Activated naive CD4-positive, alpha-beta T cell treated with anti-CD3 and anti-CD28 coated beads, Interleukin-2, amount 50 U/mL, for 24 hours (primary cell): ENCODE results near the gene GABBR2.
"Not testable (repeated sequence)": the region's sequence is repeated elsewhere in the genome, so short reads cannot be mapped to it uniquely, and the experiment has no call there.

Experiments used
- H3K27ac Mint-ChIP-seq: one replicate; pipeline ENCODE4 v1.8.0; 2021; ENCODE audit warnings: mild to moderate bottlenecking, mixed read lengths
- H3K27me3 Mint-ChIP-seq: one replicate; pipeline ENCODE4 v1.8.0; 2021; ENCODE audit warnings: mixed read lengths
- H3K36me3 Mint-ChIP-seq: one replicate; pipeline ENCODE4 v1.8.0; 2021; ENCODE audit warnings: mixed read lengths
- H3K4me1 Mint-ChIP-seq: one replicate; pipeline ENCODE4 v1.8.0; 2021; ENCODE audit warnings: mixed read lengths
- H3K4me3 Mint-ChIP-seq: one replicate; pipeline ENCODE4 v1.8.0; 2021; ENCODE audit warnings: mild to moderate bottlenecking, mixed read lengths
- H3K9me3 Mint-ChIP-seq: one replicate; pipeline ENCODE4 v1.8.0; 2021; ENCODE audit warnings: mixed read lengths

Gene GABBR2

DNA sequence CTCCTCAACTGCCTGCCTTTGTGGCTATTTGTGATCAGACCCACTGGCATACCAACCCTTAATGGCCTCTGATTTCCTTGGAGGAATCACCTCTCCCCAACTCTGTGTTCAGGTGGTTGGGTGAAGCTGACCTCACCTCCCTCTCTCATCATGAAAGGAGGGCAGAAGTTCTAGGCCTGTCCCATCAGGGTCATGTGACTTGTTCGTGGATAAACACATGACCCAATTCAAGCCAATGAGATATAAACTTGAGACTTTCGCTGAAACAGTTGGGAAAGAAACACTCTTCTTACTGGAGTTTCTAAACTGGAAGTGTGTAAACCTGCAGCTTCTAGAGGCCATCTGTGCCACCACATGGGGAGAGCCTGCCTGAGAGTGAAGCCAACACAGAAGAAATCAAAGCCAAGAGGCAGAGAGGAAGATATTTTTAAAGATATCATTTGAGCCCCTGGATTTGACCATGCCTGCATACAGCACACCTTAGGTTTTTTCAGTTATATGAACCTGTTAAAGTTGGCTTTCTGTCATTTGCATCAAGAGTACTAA lies 5.8 kb downstream of the GABBR2 start:
- Mint-ChIP-seq H3K4me3 (no peak overlapping the region), H3K27me3 (peaks cover 36% of the 10 kb centered on the region), H3K27ac (no peak overlapping the region), H3K4me1 (no peaks in the 10 kb centered on the region), H3K9me3 (no peaks in the 10 kb centered on the region), H3K36me3 (no peaks in the 10 kb centered on the region)

DNA sequence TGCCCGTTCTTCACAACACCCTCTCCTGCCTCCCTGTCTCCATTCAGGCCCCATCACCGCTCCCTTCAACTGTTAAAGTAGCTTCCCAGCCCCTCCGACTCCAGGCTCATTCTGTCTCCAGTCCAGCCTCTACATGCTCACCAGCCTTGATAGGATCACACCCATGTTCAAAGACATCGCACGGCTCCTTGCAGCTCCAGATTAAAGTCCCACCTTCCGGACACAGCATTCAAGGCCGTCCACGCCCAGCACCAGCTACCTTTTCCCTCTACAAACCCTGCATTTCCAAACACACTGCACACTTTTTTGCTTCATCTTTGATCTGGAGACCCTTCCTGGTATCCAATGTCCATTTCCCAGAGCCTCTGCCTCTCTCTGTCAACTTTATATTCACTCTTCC lies 6.4 kb downstream of the GABBR2 start:
- H3K27ac Mint-ChIP-seq: no peak overlapping the region
- peaks cover 36% of the 10 kb centered on the region for H3K27me3 Mint-ChIP-seq
- no peaks in the 10 kb centered on the region for H3K9me3 Mint-ChIP-seq
- H3K36me3 Mint-ChIP-seq: no peaks in the 10 kb centered on the region
- no peak overlapping the region for H3K4me3 Mint-ChIP-seq
- no peaks in the 10 kb centered on the region for H3K4me1 Mint-ChIP-seq

DNA sequence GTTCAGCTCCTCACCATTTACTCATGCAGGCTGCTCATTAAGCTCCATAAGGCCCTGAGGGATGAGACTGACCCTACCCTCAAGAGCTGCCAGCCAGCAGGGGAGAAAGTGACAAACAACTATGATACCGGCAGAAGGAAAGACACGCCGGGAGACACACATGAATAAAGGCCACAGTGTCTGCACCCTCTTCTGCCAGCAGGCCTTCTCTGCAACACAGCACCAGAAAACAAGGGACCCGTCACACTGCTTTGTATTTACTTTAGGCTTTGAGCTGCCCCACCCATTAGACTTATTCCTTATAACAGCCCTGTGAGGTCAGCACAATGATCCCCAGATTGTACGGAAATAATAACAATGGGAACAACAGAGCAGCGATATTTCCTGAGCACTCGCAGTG lies 7.2 kb downstream of the GABBR2 start:
- H3K27me3 Mint-ChIP-seq: peaks cover 31% of the 10 kb centered on the region
- no peaks in the 10 kb centered on the region for H3K4me1 Mint-ChIP-seq
- no peak overlapping the region for H3K4me3 Mint-ChIP-seq
- no peaks in the 10 kb centered on the region for H3K36me3 Mint-ChIP-seq
- no peaks in the 10 kb centered on the region for H3K9me3 Mint-ChIP-seq
- H3K27ac Mint-ChIP-seq: no peak overlapping the region

DNA sequence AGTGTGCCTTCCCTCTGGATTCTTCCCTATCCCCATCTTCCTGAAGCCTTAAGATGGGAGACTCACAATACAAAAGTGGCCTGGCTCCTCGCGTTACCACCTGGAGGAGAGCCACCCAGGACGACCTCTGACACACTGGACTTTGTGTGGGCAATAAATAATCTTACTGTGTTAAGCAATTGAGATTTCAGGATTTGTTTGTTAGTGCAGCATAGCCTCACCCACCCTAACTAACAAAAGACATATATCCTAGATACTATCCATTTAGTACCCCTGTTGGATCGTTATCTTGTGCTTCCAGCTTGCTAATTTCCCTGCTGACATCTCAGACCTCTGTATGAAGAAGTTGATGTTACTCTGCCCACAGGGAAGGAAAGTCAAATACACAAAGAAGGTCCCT lies 7.9 kb downstream of the GABBR2 start:
- Mint-ChIP-seq H3K4me1 (no peaks in the 10 kb centered on the region), H3K27me3 (peaks cover 28% of the 10 kb centered on the region), H3K9me3 (no peaks in the 10 kb centered on the region), H3K4me3 (no peak overlapping the region), H3K27ac (no peak overlapping the region), H3K36me3 (no peaks in the 10 kb centered on the region)

DNA sequence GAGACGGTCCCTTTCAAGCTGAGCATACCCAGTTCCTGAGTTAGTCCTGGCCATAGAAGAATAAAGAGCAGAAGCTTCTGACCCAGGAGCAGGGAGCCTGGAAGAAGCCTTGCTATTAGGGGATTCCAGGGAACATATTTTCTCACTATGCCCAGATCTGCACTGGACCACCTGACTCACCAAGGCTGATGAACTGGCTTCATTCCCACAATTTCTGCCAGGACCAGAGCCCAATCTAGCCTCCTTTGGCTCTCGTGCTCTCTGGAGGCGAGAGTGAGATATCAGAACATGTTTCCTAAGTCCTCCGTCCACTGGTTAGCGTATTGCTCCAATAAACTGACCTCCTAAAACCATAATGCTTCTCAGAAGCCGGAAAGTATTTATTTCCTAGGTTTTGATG lies 9.9 kb downstream of the GABBR2 start:
- Mint-ChIP-seq H3K9me3 (no peaks in the 10 kb centered on the region), H3K27me3 (peaks cover 17% of the 10 kb centered on the region), H3K27ac (no peak overlapping the region), H3K4me3 (no peak overlapping the region), H3K4me1 (no peaks in the 10 kb centered on the region), H3K36me3 (no peaks in the 10 kb centered on the region)

DNA sequence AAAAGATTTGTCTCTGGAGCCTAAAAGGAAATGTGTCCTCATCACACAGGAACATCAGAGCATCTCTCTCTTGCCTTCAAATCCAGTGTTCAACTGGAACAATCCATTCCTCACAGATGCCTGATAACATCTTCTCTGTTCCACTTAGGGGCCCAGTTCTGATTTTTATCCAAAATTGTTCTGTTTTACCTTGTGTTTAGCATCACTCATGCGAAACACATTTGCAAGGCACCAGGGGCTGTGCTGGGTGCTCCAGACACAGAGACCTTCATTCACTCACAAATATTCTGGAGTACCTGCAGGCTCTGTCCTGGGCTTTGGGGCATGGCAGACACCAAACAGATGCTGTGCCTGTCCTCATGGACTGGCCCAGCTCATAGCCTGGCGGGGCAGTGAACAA lies 13.8 kb downstream of the GABBR2 start:
- Mint-ChIP-seq H3K9me3 (no peaks in the 10 kb centered on the region), H3K4me3 (no peak overlapping the region), H3K27ac (no peak overlapping the region), H3K4me1 (no peaks in the 10 kb centered on the region), H3K36me3 (no peaks in the 10 kb centered on the region), H3K27me3 (peaks cover 6% of the 10 kb centered on the region)

DNA sequence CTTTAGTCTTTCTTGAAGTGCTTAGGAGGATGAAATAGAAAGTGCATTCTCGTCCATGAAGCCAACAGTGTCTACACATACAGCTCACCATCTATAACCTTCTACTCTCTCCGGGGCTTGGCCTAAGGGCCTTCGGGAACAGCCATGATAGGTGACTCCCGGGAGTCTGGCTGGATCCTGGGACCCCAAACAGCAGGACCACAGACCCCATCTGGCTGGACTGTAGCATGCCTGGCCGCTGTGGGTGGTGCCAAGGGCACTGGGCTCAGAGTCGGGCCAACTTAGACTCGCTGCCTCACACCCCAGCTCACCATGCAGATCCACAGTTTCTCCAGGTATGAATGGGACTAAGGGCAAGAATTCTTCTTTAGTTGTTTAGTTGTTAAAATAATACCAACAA lies 16.3 kb downstream of the GABBR2 start:
- Mint-ChIP-seq H3K4me3 (no peak overlapping the region), H3K27ac (no peak overlapping the region), H3K4me1 (no peaks in the 10 kb centered on the region), H3K9me3 (no peaks in the 10 kb centered on the region), H3K27me3 (peaks cover 1% of the 10 kb centered on the region), H3K36me3 (no peaks in the 10 kb centered on the region)

DNA sequence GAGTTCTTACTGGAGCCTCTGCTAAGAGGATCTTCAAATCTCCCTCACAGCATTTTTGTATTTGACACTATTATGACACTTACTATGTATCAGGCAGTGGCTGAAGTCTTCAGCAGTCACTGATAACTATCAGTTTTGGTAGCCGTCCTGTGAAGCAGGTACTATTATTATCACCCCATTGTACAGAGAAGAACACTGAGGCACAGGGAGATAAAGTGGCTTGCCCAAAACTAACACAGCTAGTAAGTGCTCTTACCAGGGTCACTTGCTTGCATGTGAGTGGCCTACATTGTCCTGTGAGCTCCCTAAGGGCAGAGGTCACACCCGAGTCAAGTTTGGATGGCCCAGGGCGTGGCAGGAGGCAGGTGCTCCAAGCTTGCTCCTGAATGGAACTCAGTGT lies 16.8 kb downstream of the GABBR2 start:
- Mint-ChIP-seq H3K4me3 (no peak overlapping the region), H3K4me1 (no peaks in the 10 kb centered on the region), H3K27me3 (peaks cover 1% of the 10 kb centered on the region), H3K9me3 (no peaks in the 10 kb centered on the region), H3K36me3 (no peaks in the 10 kb centered on the region), H3K27ac (no peak overlapping the region)

DNA sequence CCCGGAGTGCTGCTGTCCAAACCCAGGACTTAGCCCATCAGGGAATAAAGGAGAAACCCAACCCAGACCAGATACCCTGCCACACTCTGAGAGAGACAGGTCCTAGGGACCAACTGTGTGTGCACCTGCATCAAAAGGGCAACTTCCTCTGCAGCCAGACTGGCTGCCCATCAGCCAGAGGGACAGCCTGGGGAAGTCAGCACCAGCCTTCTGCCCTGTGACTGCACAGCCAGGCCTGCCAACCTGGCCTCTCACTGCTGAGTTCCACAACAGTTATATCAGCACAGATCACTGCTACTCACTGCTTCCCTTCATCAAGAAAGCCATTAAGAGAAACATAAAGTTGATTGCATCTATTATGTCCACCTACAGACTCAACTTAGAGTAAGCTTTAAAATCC lies 18.0 kb downstream of the GABBR2 start:
- Mint-ChIP-seq H3K4me3 (no peak overlapping the region), H3K9me3 (no peaks in the 10 kb centered on the region), H3K27ac (no peak overlapping the region), H3K36me3 (no peaks in the 10 kb centered on the region), H3K4me1 (no peaks in the 10 kb centered on the region), H3K27me3 (peaks cover 1% of the 10 kb centered on the region)

DNA sequence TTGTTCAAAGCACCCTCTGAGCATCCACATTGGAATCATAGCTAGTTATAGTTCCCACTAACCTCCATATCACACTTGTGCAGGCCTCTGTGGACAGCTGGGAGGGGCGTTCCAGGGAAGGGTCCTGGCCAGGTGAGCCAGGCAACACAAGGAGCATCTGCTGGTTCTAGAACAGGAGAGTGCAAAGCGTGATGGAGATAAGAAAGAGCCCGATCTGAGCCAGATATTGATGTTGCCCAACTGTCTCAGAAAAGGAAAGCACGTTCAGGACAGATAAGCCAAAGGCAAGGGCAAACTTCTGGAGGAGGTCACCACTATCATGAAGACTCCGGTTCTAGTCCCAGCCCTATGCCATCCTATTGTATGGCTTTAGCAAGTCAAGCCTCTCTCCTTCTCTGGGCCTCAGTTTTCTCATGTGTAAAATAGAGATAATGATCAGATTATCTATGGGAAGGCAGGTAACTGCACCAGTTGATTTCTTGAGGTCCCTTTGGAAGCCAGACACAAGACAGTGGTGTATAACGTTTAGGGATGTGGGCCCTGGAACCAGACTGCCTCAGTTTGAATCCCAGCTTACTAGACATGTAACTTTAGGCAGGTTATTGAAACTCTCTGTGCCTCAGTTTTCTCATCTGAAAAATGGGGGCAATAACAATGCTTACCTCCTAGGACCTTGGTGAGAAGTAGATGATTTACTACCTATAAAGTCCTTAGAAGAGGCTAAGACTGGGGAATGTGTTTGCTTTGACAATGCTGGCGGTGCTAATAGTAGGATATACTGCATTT lies 19.8 kb downstream of the GABBR2 start:
- no peaks in the 10 kb centered on the region for H3K27me3 Mint-ChIP-seq
- H3K9me3 Mint-ChIP-seq: no peaks in the 10 kb centered on the region
- no peak overlapping the region for H3K4me3 Mint-ChIP-seq
- no peak overlapping the region for H3K27ac Mint-ChIP-seq
- H3K4me1 Mint-ChIP-seq: no peaks in the 10 kb centered on the region
- no peaks in the 10 kb centered on the region for H3K36me3 Mint-ChIP-seq

DNA sequence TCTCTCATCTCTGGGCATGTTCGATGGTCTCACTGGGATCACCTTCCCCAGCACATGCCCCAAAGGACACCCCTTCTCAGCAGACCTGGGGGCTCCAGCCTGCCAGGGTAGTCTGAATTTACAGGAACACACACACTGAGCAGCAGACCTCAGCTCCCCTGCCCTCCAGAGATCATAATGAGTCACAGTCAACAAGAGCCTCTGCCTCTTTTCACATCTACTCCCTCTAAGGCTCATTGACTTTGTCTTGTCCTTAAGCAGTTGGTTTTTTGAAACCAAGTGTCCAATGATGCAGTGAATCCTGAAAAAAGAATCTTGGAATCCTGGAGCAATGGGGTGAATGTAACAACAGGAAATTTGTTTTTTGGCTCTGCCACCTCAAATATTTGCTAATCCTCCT lies 20.8 kb downstream of the GABBR2 start:
- no peaks in the 10 kb centered on the region for H3K36me3 Mint-ChIP-seq
- no peaks in the 10 kb centered on the region for H3K4me1 Mint-ChIP-seq
- no peak overlapping the region for H3K4me3 Mint-ChIP-seq
- no peaks in the 10 kb centered on the region for H3K9me3 Mint-ChIP-seq
- no peaks in the 10 kb centered on the region for H3K27me3 Mint-ChIP-seq
- no peak overlapping the region for H3K27ac Mint-ChIP-seq

DNA sequence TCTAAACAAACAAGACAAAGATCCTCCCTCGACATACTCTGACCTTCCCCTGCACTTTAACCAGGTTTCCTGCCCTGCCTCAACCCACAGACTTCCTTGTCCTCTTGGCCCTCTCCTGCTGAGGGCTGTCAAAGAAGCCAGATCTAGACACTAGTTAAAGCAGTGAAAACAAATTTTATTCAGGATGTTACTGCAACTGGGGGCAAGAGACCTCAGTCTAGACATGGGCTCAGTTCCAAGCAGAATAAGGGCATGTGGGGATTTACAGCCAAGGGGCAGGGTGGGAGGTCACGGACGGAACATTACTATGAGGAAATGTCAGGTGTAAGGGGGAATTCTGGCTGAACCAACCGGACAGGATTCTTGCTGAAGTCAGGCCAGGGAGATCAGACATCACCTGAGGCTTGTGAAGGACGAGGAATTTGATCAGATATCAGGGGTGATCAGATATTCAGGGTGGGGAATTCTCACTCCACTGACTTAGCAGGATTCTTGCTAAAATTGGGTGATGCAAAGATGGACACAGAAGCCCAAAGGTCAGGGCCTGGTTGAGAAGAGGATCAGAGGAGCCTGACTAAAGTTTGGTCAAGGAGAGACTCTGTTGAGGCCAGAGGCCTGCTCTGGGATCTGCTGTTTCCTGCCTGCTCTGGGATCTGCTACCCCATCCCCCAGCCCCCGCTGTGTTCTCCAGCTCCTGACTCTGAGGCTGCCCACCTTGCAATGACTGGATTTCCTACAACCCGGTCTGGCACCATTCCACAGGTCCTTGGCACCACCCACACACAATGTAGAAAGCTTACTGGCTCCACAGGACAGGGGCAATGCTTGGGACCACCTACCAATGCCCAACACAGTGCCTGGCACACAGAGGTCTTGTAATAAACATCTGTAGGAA lies 21.5 kb downstream of the GABBR2 start:
- Mint-ChIP-seq H3K4me1 (no peaks in the 10 kb centered on the region), H3K27me3 (no peaks in the 10 kb centered on the region), H3K4me3 (no peak overlapping the region), H3K36me3 (no peaks in the 10 kb centered on the region), H3K27ac (no peak overlapping the region), H3K9me3 (no peaks in the 10 kb centered on the region)

DNA sequence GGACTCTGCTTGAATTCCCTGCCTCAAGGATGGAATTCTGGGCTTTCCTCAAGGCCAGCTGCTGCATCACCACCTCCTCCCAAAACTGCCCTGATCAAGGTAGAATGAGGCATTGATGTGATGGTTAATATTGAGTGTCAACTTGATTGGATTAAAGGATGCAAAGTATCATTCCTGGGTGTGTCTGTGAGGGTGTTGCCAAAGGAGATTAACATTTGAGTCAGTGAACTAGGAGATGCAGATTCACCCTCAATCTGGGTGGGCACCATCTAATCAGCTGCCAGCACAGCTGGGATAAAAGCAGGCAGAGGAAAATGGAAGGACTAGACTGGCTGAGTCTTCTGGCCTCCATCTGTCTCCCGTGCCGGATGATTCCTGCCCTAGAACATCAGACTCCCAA lies 23.9 kb downstream of the GABBR2 start:
- not testable (repeated sequence) for H3K9me3 Mint-ChIP-seq, H3K4me1 Mint-ChIP-seq, H3K27me3 Mint-ChIP-seq, H3K36me3 Mint-ChIP-seq, H3K27ac Mint-ChIP-seq, H3K4me3 Mint-ChIP-seq

DNA sequence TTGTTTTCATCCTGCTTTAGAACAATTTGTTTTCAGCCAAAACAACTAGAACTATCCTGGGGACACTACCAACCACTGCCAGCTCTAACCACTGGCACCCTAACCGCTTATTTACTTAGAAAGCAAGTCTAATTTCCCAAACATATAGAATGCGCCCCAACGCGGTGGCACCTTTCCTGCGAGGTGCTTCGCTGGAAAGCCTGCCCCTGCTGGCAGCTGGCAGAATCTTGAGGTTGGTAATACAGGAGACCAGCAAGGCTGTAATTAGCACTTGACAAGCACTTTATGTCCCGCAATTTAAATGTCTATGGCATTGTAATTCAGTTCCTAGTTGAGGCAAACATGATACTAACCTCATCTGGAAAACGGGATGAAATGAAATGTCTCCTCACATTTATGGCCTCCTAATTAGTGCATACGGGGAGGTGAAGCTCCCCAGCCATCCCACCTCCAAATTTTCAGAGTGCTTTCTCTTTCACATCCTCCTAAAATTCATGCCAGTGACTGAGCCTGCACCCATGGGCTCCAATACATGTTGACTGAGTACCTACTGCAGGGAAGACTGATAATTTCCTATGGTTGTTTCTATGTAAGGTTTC lies 30.4 kb downstream of the GABBR2 start:
- no peak overlapping the region for H3K4me3 Mint-ChIP-seq
- no peaks in the 10 kb centered on the region for H3K36me3 Mint-ChIP-seq
- no peaks in the 10 kb centered on the region for H3K9me3 Mint-ChIP-seq
- H3K27ac Mint-ChIP-seq: no peak overlapping the region
- H3K4me1 Mint-ChIP-seq: no peaks in the 10 kb centered on the region
- H3K27me3 Mint-ChIP-seq: peaks cover 23% of the 10 kb centered on the region

DNA sequence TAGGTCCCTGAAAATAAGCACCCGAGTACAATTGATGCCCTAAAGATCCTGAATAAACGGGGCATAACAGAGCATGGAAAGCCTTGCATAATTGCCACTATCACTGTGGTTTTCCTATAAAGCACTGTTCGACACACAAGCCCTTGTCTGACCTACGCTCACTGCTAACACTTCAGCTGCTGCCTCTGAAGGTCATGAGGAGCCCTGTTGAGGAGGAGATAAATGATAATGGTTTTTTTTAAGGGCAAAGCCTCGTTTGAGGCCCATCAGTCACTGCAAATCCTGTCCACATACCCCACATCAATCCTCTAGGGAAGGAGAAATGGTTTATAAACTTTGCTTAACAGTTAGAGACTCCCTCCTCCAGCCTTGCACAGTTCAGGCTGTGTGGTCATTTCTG lies 35.1 kb downstream of the GABBR2 start:
- no peaks in the 10 kb centered on the region for H3K4me1 Mint-ChIP-seq
- H3K36me3 Mint-ChIP-seq: no peaks in the 10 kb centered on the region
- H3K27me3 Mint-ChIP-seq: peaks cover 18% of the 10 kb centered on the region
- no peak overlapping the region for H3K27ac Mint-ChIP-seq
- H3K9me3 Mint-ChIP-seq: no peaks in the 10 kb centered on the region
- H3K4me3 Mint-ChIP-seq: no peak overlapping the region
